HG02943 (cell line): Measurements from ENCODE around the gene JAKMIP1.
"Not testable (repeated sequence)": the region's sequence is repeated elsewhere in the genome, so short reads cannot be mapped to it uniquely, and the experiment has no call there.

Experiments used
- ATAC-seq: cut with Tn5 transposase; IDR thresholded peaks from one replicate; pipeline ENCODE4 v1.9.1; 2021; ENCODE audit warnings: mild to moderate bottlenecking, low read depth, moderate library complexity; ENCODE audit not compliant: unreplicated experiment

The JAKMIP1 gene

GRCh38 chr4:6150046-6150735 is 50.2 kb downstream of the JAKMIP1 start:
- ATAC-seq: no peak

GRCh38 chr4:6148506-6149205 is 51.7 kb downstream of the JAKMIP1 start:
- no peak for ATAC-seq

DNA sequence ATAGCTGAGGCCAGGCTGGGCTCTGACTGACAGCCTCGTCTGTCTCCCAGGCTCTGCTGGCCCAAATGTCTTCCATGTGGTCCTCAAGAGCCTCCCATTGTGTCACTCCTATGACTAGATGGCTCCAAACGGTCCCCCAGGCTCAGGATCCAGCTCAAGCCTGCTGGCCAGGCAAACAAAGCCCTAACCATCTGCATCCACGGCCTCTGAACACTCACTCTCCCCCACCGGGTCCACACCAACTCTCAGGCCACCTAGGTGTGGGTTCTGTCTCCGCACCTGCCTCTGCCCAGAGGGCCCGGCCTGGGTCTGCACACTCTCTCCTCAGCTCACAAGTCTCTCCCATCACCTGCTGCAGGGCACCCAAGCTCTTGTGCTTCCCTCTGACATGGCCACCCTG is 52.9 kb downstream of the JAKMIP1 start:
- ATAC-seq: no peak

DNA sequence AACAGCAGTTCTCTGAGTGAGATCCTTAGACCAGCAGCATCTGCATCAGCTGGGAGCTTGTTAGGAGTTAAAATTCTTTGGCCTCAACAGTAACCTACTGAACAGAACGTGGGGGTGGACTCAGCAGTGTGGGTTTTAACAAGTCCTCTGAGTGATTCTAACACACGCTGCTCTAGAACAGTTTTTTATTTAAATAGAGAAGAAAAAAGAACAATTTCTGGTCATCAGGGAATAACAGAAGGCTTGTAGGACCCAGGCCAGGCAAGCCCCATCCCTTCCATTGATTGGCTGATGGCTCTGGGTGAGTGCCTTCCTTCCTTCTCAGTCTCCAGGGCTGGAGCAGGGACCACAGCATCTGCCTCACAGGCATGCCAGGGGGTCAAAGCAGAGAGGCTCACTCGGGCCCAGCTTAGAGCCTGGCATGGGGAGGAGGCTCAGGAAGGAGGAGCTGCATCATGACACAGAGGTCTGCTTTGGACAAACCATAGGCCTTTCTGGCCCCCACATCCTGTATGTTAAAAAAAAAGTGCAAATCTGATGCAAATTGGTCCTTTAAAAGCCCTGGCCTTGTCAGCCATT is 56.7 kb downstream of the JAKMIP1 start:
- ATAC-seq: no peak

DNA sequence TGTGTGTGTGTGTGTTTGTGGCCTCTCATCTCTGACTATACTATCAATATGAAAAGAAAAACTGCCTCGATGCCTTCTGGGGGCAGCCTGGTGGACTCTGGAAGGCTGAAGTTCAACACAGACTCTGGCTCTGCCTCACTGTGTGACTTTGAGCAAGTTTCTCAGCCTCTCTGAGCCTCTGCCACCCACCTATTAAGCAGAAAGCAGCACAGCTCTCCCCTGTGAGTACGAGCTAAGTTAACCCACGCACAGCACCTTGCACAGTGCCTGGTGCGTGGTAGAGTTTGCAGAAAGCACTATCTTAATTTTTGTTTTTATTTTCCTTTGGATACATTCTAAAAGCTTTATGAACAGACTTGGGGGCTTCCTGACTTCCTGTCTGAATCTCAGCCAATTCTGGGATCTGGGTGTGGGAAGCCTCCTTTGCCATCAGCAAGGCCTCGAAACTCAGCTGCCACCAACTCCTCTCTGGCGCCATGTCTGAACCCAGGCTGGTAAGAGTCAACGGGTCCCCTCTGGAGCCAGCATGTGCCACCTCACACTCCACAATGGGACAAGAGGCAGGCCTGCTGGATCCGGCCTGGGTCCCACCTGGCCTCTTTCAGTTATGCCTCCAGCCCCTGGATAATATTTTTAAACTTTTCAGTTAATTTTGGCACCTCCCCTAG is 57.3 kb downstream of the JAKMIP1 start:
- ATAC-seq: no peak

DNA sequence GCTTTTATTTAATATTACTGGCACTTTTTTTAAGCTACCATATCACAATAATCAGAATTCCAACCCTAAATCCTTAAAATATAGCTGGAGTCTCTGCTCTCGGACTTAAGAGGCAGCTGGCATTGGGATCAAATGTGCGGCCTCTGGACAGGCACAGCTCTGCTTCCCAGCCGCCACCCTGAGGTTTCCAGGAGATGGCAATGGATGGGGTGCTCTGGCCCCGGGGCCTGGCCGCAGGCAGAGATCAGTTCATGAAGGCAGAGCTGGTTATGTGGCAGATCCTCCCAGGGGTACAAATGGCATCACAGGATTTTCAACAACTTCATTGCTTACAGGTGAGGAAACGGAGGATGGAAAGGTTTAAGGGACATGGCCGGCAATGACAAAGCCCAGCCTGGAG is 57.8 kb downstream of the JAKMIP1 start:
- ATAC-seq: no peak

GRCh38 chr4:6141554-6141953 is 58.8 kb downstream of the JAKMIP1 start:
- no peak for ATAC-seq

DNA sequence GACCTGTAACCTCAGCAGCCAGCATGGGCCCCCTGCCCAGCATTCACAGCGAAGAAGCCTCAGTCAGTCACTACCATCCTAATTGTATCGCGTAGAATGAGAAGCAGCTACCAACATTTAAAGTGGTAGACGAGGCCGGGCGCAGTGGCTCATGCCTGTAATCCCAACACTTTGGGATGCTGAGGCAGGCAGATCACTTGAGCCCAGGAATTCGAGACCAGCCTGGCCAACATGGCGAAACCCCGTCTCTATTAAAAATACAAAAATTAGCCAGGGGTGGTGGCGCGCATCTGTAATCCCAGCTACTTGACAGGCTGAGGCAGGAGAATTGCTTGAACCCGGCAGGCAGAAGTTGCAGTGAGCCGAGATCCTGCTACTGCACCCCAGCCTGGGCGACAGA is 59.3 kb downstream of the JAKMIP1 start:
- not testable (repeated sequence) for ATAC-seq

DNA sequence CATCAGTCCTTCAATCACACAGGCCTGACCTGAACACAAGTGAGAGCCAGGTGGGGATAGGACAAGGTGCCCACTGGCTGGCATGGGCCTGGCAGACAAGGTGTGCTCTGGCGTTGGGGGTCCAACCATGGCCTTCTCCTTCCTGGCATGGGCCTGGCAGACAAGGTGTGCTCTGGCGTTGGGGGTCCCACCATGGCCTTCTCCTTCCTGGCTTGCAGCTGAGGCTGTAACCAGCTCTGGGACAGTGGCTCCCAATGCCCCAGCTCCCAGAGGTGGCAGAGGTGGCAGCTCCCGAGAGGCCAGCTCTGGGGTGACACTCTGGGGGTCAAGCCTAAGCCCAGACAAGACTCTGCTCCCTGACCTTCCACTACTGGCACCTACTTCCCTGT is 62.6 kb downstream of the JAKMIP1 start:
- no peak for ATAC-seq

DNA sequence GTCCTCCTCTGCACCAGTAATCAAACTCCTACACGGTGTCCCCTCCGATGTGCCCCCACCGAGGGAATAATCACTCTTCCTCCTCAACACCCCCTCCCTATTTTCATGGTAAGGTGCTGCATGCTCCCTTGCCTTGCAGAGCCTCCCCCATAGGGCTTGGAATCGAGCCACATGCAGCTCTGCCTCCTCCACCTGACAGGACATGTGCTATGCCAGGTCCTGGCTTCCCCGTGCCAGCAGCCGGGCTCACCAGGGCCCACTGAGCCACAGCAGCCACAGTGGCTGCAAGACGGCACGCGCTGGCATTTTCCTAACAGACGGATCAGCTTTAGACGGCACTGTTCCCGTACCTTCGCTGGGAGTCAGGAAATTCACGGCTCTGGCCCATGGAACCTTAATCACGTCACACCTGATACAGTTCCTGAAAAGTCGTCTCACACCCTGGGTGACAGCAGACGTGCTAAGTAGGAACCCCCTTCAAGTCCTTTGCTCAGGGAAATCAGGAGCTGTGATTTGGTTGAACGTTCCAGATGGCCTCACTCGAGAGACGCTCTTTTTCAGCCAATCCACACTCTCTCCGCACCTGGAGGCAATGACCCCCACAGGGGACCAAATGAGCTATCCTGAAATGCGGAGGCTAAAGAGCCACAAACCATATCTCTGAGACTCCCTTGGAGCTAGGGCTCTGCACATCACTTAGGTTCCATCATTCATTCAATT is 63.2 kb downstream of the JAKMIP1 start:
- ATAC-seq: no peak

GRCh38 chr4:6134612-6135220 is 65.6 kb downstream of the JAKMIP1 start:
- ATAC-seq: peak; percentile 79

DNA sequence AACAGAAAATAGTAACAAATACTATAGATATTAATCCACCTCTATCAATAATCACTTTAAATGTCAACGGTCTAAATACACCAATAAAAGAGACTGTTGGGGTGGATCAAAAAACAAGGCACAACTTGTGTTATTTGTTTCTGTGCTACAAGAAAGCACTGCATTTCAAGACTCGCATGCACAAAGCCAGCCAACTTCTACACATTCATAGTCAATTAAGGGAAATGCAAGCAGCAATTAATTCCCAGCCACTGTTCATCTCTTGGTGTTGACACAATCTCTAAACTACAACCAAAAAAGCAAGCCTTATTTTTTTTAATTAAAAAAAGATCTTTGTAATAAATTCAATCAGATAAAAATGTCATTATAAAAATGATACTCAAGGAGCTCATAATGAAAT is 67.6 kb downstream of the JAKMIP1 start:
- ATAC-seq: no peak

GRCh38 chr4:6128221-6128850 is 72.0 kb downstream of the JAKMIP1 start:
- ATAC-seq: no peak

DNA sequence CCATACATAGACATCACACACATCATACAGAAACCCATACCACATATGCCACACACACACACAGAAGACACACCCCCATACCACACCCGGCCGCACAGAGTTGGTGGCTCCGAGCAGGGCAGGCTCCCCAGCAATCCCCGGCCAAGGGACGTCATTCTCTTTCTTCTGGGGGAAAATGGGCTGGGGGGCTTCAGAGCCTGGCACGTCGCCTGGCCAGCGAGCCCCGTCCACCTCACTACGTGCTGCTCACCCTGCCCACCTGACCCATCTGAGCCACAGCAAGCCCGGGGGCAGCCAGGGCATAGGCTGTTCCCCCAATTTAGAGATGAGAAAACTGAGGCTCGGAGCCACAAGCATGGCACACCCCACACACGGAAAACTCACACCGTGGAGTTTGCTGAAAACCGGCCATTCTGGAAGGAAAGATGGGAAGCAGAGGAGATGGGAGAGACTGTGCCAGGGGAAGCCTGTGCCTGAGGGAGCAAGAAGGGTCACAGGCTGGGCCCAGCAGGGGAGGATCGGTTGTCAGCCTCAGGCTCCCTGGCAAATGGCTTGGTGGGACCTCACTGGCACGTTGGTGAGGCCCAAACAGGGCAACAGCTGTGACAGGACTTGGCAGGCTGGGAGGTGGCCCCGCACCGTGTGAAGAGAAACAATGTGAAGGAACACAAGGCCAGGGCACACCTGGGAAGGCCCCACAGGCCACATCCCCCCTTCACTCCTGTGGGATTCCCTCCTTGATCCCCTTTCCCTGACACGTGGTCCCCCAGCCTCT is 73.2 kb downstream of the JAKMIP1 start:
- no peak for ATAC-seq

GRCh38 chr4:6125103-6125651 is 75.2 kb downstream of the JAKMIP1 start:
- ATAC-seq: no peak

- ATAC-seq: no peak
These were observed 75.8 kb downstream of the JAKMIP1 start for GRCh38 chr4:6124386-6125102.

DNA sequence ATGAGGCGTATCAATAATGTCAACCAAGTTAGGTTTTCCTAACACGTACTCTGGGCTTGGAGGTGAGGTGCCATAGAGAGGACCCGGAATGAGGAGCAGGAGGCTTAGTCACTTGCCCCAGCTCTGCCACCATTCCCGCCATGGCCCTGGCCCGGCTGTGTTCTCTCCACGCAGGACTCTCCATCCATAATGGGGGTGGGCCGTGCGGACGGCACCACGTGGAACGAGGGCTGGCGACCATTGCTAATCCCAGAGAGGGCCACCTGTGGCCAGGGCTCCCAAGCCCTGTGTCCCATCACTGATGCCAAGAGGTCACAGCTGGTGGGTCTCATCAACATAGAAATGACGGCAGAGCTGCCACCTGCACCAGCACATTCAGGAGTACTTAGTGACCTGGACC is 76.4 kb downstream of the JAKMIP1 start:
- ATAC-seq: no peak

- no peak for ATAC-seq
These were observed 76.8 kb downstream of the JAKMIP1 start for GRCh38 chr4:6123541-6123940.
